GM12878 (cell line): ENCODE results near the gene ELMO2.

Source experiments
- EP300 ChIP-seq, 2 experiments: fragments of 150-350 bp in 1 of 2; IDR thresholded peaks; 2 replicates each; pipeline ENCODE4 v1.6.1; 2011 to 2012; ENCODE audit warnings: low read depth in 2 of 2, low read length in 2 of 2, borderline replicate concordance in 1 of 2, improper control_type of control experiment in 1 of 2, inconsistent platforms in 1 of 2; ENCODE audit not compliant: control insufficient read depth in 1 of 2
- POLR2A ChIP-seq: IDR thresholded peaks from 2 replicates; pipeline ENCODE4 v1.6.1; 2011; ENCODE audit warnings: low read depth, mild to moderate bottlenecking, low read length
- RFX5 ChIP-seq: IDR thresholded peaks from 2 replicates; pipeline ENCODE4 v1.6.1; 2011; ENCODE audit warnings: low read depth, low read length, improper control_type of control experiment
- TCF12 ChIP-seq: IDR thresholded peaks from 2 replicates; pipeline ENCODE4 v1.6.1; 2011; ENCODE audit warnings: low read depth, mild to moderate bottlenecking, low read length
- USF1 ChIP-seq: IDR thresholded peaks from 2 replicates; pipeline ENCODE4 v1.6.1; 2011; ENCODE audit warnings: borderline replicate concordance, low read depth, mild to moderate bottlenecking, moderate library complexity, mixed read lengths, low read length; ENCODE audit not compliant: insufficient read depth; ENCODE audit errors: extremely low read length
- YY1 ChIP-seq: IDR thresholded peaks from 2 replicates; pipeline ENCODE4 v1.6.1; 2011; ENCODE audit warnings: low read depth, mild to moderate bottlenecking, low read length
- ZNF217 ChIP-seq: fragments of 450-650 bp; IDR thresholded peaks from 2 replicates; pipeline ENCODE4 v1.6.1; 2017; ENCODE audit warnings: antibody characterized with exemption, mild to moderate bottlenecking
- TF ChIP-seq, protein P1 (sequence below), 3 experiments: IDR thresholded peaks in 2 of 3; conservative IDR thresholded peaks in 1 of 3; 2 replicates each; pipeline ENCODE4 v1.5.1; 2011; ENCODE audit warnings: low read depth in 3 of 3, low read length in 3 of 3, mild to moderate bottlenecking in 3 of 3, control low read depth in 2 of 3, moderate library complexity in 2 of 3, inconsistent platforms in 1 of 3, mixed read lengths in 1 of 3; ENCODE audit not compliant: control insufficient read depth in 2 of 3, insufficient read depth in 1 of 3; ENCODE audit errors: extremely low read depth in 1 of 3
- TF ChIP-seq, protein P2 (sequence below): fragments of 450-650 bp; IDR thresholded peaks from 2 replicates; pipeline ENCODE4 v1.6.1; 2017; ENCODE audit warnings: mild to moderate bottlenecking

DNA sequence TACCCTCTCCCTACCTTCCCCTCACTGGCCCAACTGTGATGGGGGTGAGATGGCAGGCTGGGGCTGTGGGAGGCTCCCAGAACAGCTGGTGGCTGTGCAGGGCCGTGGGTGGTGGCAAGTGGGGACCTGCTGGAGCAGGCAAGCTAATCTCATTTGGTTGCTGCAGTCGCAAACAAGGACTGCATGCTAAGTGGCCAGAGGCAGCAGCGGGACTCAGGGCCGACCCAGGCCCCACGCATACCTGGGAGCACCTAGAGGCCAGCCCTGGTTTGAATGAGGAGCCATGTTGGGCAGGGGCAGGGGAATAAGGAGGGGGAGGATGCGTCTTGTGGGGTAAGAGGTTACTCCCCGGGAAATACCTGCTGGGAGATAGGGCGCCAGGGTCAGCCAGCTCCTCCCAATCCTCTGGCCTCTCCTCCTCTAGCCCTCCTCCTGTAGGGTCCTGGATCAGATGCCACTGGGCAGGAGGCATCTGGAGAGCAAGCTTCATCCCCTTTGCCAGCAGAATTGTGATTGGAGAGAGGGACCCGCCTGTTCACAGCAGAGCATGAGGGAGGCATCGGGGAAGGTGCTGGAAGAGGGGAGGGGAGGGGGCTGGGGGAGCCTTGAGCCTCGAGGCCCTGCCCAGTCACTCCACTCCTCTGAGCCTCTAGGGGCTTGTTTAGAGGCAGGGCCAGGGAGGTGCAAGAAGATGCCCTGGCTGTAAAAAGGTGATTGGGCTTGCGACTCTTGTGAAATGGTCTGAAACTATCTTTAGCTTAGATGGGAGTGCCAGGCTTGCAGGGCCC is 73.8 kb downstream of the ELMO2 start:
- TF ChIP-seq EP300 (IDR thresholded peaks at IDR 0.05; ENCODE audit: borderline replicate concordance in 1 of 2, control insufficient read depth in 1 of 2, low read depth in 2 of 2, low read length in 2 of 2): no peak
- TF ChIP-seq, protein P1, sequence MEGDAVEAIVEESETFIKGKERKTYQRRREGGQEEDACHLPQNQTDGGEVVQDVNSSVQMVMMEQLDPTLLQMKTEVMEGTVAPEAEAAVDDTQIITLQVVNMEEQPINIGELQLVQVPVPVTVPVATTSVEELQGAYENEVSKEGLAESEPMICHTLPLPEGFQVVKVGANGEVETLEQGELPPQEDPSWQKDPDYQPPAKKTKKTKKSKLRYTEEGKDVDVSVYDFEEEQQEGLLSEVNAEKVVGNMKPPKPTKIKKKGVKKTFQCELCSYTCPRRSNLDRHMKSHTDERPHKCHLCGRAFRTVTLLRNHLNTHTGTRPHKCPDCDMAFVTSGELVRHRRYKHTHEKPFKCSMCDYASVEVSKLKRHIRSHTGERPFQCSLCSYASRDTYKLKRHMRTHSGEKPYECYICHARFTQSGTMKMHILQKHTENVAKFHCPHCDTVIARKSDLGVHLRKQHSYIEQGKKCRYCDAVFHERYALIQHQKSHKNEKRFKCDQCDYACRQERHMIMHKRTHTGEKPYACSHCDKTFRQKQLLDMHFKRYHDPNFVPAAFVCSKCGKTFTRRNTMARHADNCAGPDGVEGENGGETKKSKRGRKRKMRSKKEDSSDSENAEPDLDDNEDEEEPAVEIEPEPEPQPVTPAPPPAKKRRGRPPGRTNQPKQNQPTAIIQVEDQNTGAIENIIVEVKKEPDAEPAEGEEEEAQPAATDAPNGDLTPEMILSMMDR (IDR thresholded peaks at IDR 0.05 in 2 of 3, conservative IDR thresholded peaks at IDR 0.05 in 1 of 3; ENCODE audit: control insufficient read depth in 2 of 3, extremely low read depth in 1 of 3, insufficient read depth in 1 of 3, low read depth in 3 of 3, low read length in 3 of 3): no peak
- TF ChIP-seq POLR2A: no peak
- TF ChIP-seq YY1: no peak
- TF ChIP-seq, protein P2, sequence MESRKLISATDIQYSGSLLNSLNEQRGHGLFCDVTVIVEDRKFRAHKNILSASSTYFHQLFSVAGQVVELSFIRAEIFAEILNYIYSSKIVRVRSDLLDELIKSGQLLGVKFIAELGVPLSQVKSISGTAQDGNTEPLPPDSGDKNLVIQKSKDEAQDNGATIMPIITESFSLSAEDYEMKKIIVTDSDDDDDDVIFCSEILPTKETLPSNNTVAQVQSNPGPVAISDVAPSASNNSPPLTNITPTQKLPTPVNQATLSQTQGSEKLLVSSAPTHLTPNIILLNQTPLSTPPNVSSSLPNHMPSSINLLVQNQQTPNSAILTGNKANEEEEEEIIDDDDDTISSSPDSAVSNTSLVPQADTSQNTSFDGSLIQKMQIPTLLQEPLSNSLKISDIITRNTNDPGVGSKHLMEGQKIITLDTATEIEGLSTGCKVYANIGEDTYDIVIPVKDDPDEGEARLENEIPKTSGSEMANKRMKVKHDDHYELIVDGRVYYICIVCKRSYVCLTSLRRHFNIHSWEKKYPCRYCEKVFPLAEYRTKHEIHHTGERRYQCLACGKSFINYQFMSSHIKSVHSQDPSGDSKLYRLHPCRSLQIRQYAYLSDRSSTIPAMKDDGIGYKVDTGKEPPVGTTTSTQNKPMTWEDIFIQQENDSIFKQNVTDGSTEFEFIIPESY: no peak
- no peak for TF ChIP-seq USF1
- TF ChIP-seq ZNF217: no peak
- TF ChIP-seq TCF12: no peak
- no peak for TF ChIP-seq RFX5
